Stomach (tissue), 19 donors: Measurements from ENCODE around the gene CRYL1. TPM values are rescaled to one million over a fixed set of nuclear protein-coding genes. Genes with fewer than 3 reads are reported as not detected.
A peak's percentile ranks its signal among the peaks of the same experiment; 100 is the strongest.

Source experiments
- DNase-seq, 2 donors: peaks; one replicate each; pipeline versions ENCODE4 v3.0.0 to v3.0.0-alpha.2; 2013 to 2019
- H3K27ac ChIP-seq, 5 donors: fragments of 200-600 bp in 4 of 5; sonication (generic) in 4 of 5; one replicate each; pipeline ENCODE4 v1.5.1; 2013 to 2019; ENCODE audit warnings: mild to moderate bottlenecking in 1 of 5, moderate library complexity in 1 of 5
- H3K27me3 ChIP-seq, 3 donors: fragments of 200-600 bp; sonication (generic); one replicate each; pipeline ENCODE4 v1.5.1; 2017 to 2019; ENCODE audit warnings: mixed run types in 1 of 3
- H3K36me3 ChIP-seq, 4 donors: fragments of 200-600 bp; sonication (generic); 1 replicate in 3 of 4; 2 replicates in 1 of 4; pipeline ENCODE4 v1.5.1; 2016 to 2019
- H3K4me1 ChIP-seq, 4 donors: fragments of 200-600 bp; sonication (generic); one replicate each; pipeline ENCODE4 v1.5.1; 2016 to 2019
- H3K4me3 ChIP-seq, 4 donors: fragments of 200-600 bp; sonication (generic) in 3 of 4; one replicate each; pipeline ENCODE4 v1.5.1; 2016 to 2019; ENCODE audit warnings: mild to moderate bottlenecking in 1 of 4
- H3K9me3 ChIP-seq, 4 donors: fragments of 200-600 bp; sonication (generic); one replicate each; pipeline ENCODE4 v1.5.1; 2016 to 2019
- EP300 ChIP-seq: sonication (generic); formaldehyde crosslinking; IDR thresholded peaks from one replicate; pipeline ENCODE4 v1.6.1; 2017; ENCODE audit warnings: antibody characterized with exemption
- POLR2A ChIP-seq, 4 donors: fragments of 450-650 bp; IDR thresholded peaks; one replicate each; pipeline ENCODE4 v1.6.1; 2016; ENCODE audit warnings: antibody characterized with exemption in 4 of 4, control low read depth in 2 of 4, mild to moderate bottlenecking in 1 of 4, moderate library complexity in 1 of 4
- POLR2AphosphoS5 ChIP-seq, 3 donors: sonication (generic); formaldehyde crosslinking; IDR thresholded peaks; one replicate each; pipeline ENCODE4 v1.6.1; 2016; ENCODE audit warnings: antibody characterized with exemption in 3 of 3
- WGBS, 5 donors: extraction: QIAGEN DNeasy Blood & Tissue Kit in 3 of 5; methylation state at CpG; one replicate each; pipeline versions ENCODE4 v1.1.5 to v1.1.7; 2013 to 2018; 5-methylcytosine and 5-hydroxymethylcytosine counted together
- intact Hi-C: fragments of 100-400 bp; cut with DNase I; formaldehyde crosslinking; loops from one replicate; pipeline ENCODE4 v1.15.1; 2023; ENCODE audit warnings: low total_unique reads
- long read RNA-seq, 10 donors: transcript quantifications; one replicate each; lab custom pipeline, GENCODE V29; 2026
- polyA plus RNA-seq, 3 donors: library from polyadenylated mRNA; stranded (reverse); fragments of 200-250 nt; gene quantifications; one replicate each; pipeline ENCODE4 v1.2.3, GENCODE V29; 2013
- total RNA-seq, 5 donors: library from RNA; depleted of rRNA; stranded (reverse); fragments of >200 nt; gene quantifications; one replicate each; pipeline versions ENCODE4 v1.1.0 to v1.2.3, GENCODE V29; 2014 to 2016
- TF ChIP-seq, protein P1 (sequence below), 7 experiments: fragments of 450-650 bp in 4 of 7; fragments of 200-600 bp in 3 of 7; sonication (generic) in 3 of 7; IDR thresholded peaks; one replicate each; pipeline ENCODE4 v1.5.1; 2016 to 2019; ENCODE audit warnings: antibody characterized with exemption in 7 of 7, control low read depth in 2 of 7, mild to moderate bottlenecking in 1 of 7
- donor health status: healthy with polysubstance abuse.
- donor health status: Bipolar disorder and iron deficiency.
- donor health status: healthy.

CRYL1 gene
- 100 to 1,000 TPM in 1 of 5 donors, 10 to 100 TPM in 4; 11.6 to 112 (median 29.3) TPM for total RNA-seq
- 10 to 100 TPM; 22.7 to 68.9 (median 46.7) TPM for polyA plus RNA-seq
- long read RNA-seq, donor 1, transcript CRYL1-201 (8 exons, 1,485 nt): major isoform, 10 of 13 reads
- long read RNA-seq, donor 1, partial matches to known transcripts: 0 of 13 reads
- long read RNA-seq, donor 1, other reads (novel, unspliced or antisense): 0 of 13 reads
- long read RNA-seq, donor 2, transcript CRYL1-201 (8 exons, 1,485 nt): major isoform, 8 of 8 reads
- long read RNA-seq, donor 2, partial matches to known transcripts: 0 of 8 reads
- long read RNA-seq, donor 2, other reads (novel, unspliced or antisense): 0 of 8 reads
- long read RNA-seq, donor 3, transcript CRYL1-201 (8 exons, 1,485 nt): major isoform, 6 of 7 reads
- long read RNA-seq, donor 3, partial matches to known transcripts: 0 of 7 reads
- long read RNA-seq, donor 3, other reads (novel, unspliced or antisense): 0 of 7 reads
- long read RNA-seq, donor 4, partial matches to known transcripts: 0 of 1 reads
- long read RNA-seq, donor 4, other reads (novel, unspliced or antisense): 0 of 1 reads
- long read RNA-seq, donor 5, transcript CRYL1-201 (8 exons, 1,485 nt): major isoform, 13 of 16 reads
- long read RNA-seq, donor 5, partial matches to known transcripts: 0 of 16 reads
- long read RNA-seq, donor 5, other reads (novel, unspliced or antisense): 0 of 16 reads
- long read RNA-seq, donor 6, transcript CRYL1-209 (7 exons, 1,331 nt): minor isoform, 8 of 63 reads
- long read RNA-seq, donor 6, transcript CRYL1-201 (8 exons, 1,485 nt): major isoform, 48 of 63 reads
- long read RNA-seq, donor 6, partial matches to known transcripts: 5 of 63 reads
- long read RNA-seq, donor 6, other reads (novel, unspliced or antisense): 0 of 63 reads
- long read RNA-seq, donor 7, transcript CRYL1-201 (8 exons, 1,485 nt): major isoform, 13 of 14 reads
- long read RNA-seq, donor 7, partial matches to known transcripts: 0 of 14 reads
- long read RNA-seq, donor 7, other reads (novel, unspliced or antisense): 0 of 14 reads
- long read RNA-seq, donor 8, transcript CRYL1-201 (8 exons, 1,485 nt): major isoform, 19 of 21 reads
- long read RNA-seq, donor 8, partial matches to known transcripts: 0 of 21 reads
- long read RNA-seq, donor 8, other reads (novel, unspliced or antisense): 0 of 21 reads
- long read RNA-seq, donor 9, transcript CRYL1-201 (8 exons, 1,485 nt): major isoform, 8 of 9 reads
- long read RNA-seq, donor 9, partial matches to known transcripts: 0 of 9 reads
- long read RNA-seq, donor 9, other reads (novel, unspliced or antisense): 0 of 9 reads
- long read RNA-seq, donor 10, transcript CRYL1-201 (8 exons, 1,485 nt): major isoform, 15 of 24 reads
- long read RNA-seq, donor 10, partial matches to known transcripts: 6 of 24 reads
- long read RNA-seq, donor 10, other reads (novel, unspliced or antisense): 0 of 24 reads

- WGBS, 5 donors: 0 to 1% (median 0%) methylated on average over 19 to 89 of the region's 89 CpGs
Measured at GRCh38 chr13:20525601-20526544, at the start of gene CRYL1. TSS of gene CRYL1 (minus strand) at chr13:20525857. CDS start at chr13:20525794, 63 bp downstream.

GRCh38 chr13:20573636-20574035 is 48.0 kb upstream of the CRYL1 start:
- Histone ChIP-seq H3K4me3 (no peak overlapping the region), H3K27ac (no peak overlapping the region), H3K27me3 (no peaks in the 10 kb centered on the region), H3K9me3 (peaks cover 0 to 4% (median 0%) of the 10 kb centered on the region in 4 donors), H3K4me1 (peaks cover 0 to under 1% (median under 1%) of the 10 kb centered on the region in 4 donors), H3K36me3 (peaks cover 0 to 33% (median 14%) of the 10 kb centered on the region in 4 donors)
- TF ChIP-seq EP300 (no peak), POLR2AphosphoS5 (IDR thresholded peaks at IDR 0.05) (no peak), POLR2A (IDR thresholded peaks at IDR 0.05) (no peak)
- TF ChIP-seq, protein P1, sequence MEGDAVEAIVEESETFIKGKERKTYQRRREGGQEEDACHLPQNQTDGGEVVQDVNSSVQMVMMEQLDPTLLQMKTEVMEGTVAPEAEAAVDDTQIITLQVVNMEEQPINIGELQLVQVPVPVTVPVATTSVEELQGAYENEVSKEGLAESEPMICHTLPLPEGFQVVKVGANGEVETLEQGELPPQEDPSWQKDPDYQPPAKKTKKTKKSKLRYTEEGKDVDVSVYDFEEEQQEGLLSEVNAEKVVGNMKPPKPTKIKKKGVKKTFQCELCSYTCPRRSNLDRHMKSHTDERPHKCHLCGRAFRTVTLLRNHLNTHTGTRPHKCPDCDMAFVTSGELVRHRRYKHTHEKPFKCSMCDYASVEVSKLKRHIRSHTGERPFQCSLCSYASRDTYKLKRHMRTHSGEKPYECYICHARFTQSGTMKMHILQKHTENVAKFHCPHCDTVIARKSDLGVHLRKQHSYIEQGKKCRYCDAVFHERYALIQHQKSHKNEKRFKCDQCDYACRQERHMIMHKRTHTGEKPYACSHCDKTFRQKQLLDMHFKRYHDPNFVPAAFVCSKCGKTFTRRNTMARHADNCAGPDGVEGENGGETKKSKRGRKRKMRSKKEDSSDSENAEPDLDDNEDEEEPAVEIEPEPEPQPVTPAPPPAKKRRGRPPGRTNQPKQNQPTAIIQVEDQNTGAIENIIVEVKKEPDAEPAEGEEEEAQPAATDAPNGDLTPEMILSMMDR (IDR thresholded peaks at IDR 0.05): no peak
- WGBS, 5 donors: 84 to 90% (median 88%) methylated on average over 2 of the region's 2 CpGs
- intact Hi-C loops: no loop called here
- no peak for DNase-seq

More at GRCh38 chr13:20525601-20526544, at the start of gene CRYL1:
- intact Hi-C loops: no loop called here
- TF ChIP-seq POLR2AphosphoS5 (IDR thresholded peaks at IDR 0.05) (peak; percentile 11 to 60 (median 60)), EP300 (no peak)
- H3K27me3 ChIP-seq: peaks cover 0 to 5% (median 0%) of the 10 kb centered on the region in 3 donors
- H3K9me3 ChIP-seq: no peaks in the 10 kb centered on the region
- H3K36me3 ChIP-seq: no peaks in the 10 kb centered on the region
- peak; percentile 82 to 93 for DNase-seq
- H3K4me1 ChIP-seq: peaks cover 0 to 45% (median 26%) of the 10 kb centered on the region in 4 donors
- peak within 1 kb of the TSS; percentile 64 to 96 (median 95) for H3K4me3 ChIP-seq
- peak within 1 kb of the TSS; percentile 87 to 92 (median 88) for H3K27ac ChIP-seq

GRCh38 chr13:20573186-20573585 is 47.5 kb upstream of the CRYL1 start:
- intact Hi-C loops: no loop called here
- Histone ChIP-seq H3K36me3 (peaks cover 0 to 33% (median 12%) of the 10 kb centered on the region in 4 donors), H3K4me1 (peaks cover 0 to 5% (median 3%) of the 10 kb centered on the region in 4 donors), H3K4me3 (no peak overlapping the region), H3K27ac (no peak overlapping the region), H3K9me3 (peaks cover 0 to 4% (median 0%) of the 10 kb centered on the region in 4 donors), H3K27me3 (no peaks in the 10 kb centered on the region)
- DNase-seq: no peak
- 77 to 90% (median 82%) methylated on average over 4 of the region's 4 CpGs for WGBS, 5 donors
- TF ChIP-seq EP300 (no peak), POLR2A (IDR thresholded peaks at IDR 0.05) (no peak)

GRCh38 chr13:20571676-20572075 is 46.0 kb upstream of the CRYL1 start:
- H3K4me3 ChIP-seq: no peak overlapping the region
- peaks cover 0 to 19% (median 12%) of the 10 kb centered on the region in 4 donors for H3K36me3 ChIP-seq
- H3K27ac ChIP-seq: no peak overlapping the region
- intact Hi-C loops: no loop called here
- H3K4me1 ChIP-seq: peaks cover 0 to 12% (median 10%) of the 10 kb centered on the region in 4 donors
- no peaks in the 10 kb centered on the region for H3K27me3 ChIP-seq
- no peak for DNase-seq
- no peak for TF ChIP-seq EP300
- TF ChIP-seq, protein P1 (IDR thresholded peaks at IDR 0.05): no peak
- TF ChIP-seq POLR2A (IDR thresholded peaks at IDR 0.05): no peak
- TF ChIP-seq POLR2AphosphoS5 (IDR thresholded peaks at IDR 0.05): no peak
- peaks cover 0 to 3% (median 0%) of the 10 kb centered on the region in 4 donors for H3K9me3 ChIP-seq
